Measurements from ENCODE around the gene SLC39A11.

DNA sequence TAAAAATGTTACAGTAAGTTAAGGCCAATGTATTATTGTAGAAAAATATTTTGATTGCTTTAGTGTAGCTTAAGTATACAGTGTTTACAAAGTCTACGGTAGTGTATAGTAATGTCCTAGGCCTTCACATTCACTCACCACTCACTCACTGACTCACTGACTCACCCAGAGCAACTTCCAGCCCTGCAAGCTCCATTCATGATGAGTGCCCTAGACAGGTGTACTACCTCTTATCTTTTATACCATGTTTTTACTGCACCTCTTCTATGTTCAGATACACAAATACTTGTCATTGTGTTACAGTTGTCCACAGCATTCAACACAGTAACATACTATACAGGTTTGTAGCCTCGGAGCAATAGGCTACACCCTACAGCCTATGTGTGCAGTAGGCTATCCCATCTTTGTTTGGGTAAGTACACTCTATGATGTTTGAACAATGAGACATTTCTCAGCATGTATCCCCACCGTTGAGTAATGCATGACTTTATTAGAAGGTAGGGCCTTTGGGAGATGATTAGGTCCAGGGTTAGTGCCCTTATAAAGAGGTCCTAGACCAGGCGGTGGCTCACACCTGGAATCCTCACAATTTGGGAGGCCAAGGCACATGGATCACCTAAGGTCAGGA, 117.8 kb downstream of the SLC39A11 start:
- TF ChIP-seq, protein P1, sequence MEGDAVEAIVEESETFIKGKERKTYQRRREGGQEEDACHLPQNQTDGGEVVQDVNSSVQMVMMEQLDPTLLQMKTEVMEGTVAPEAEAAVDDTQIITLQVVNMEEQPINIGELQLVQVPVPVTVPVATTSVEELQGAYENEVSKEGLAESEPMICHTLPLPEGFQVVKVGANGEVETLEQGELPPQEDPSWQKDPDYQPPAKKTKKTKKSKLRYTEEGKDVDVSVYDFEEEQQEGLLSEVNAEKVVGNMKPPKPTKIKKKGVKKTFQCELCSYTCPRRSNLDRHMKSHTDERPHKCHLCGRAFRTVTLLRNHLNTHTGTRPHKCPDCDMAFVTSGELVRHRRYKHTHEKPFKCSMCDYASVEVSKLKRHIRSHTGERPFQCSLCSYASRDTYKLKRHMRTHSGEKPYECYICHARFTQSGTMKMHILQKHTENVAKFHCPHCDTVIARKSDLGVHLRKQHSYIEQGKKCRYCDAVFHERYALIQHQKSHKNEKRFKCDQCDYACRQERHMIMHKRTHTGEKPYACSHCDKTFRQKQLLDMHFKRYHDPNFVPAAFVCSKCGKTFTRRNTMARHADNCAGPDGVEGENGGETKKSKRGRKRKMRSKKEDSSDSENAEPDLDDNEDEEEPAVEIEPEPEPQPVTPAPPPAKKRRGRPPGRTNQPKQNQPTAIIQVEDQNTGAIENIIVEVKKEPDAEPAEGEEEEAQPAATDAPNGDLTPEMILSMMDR (IDR thresholded peaks at IDR 0.05): no peak
- TF ChIP-seq, protein P2, sequence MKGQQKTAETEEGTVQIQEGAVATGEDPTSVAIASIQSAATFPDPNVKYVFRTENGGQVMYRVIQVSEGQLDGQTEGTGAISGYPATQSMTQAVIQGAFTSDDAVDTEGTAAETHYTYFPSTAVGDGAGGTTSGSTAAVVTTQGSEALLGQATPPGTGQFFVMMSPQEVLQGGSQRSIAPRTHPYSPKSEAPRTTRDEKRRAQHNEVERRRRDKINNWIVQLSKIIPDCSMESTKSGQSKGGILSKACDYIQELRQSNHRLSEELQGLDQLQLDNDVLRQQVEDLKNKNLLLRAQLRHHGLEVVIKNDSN (IDR thresholded peaks at IDR 0.05; ENCODE audit: borderline replicate concordance, low read depth): no peak
- TF ChIP-seq RCOR1 (IDR thresholded peaks at IDR 0.05; ENCODE audit: low read length): no peak
